CD4-positive, CD25-positive, alpha-beta regulatory T cell (primary cell): Measurements from ENCODE around the gene PDE6B. TPM values are rescaled to one million over a fixed set of nuclear protein-coding genes. Genes with fewer than 3 reads are reported as not detected.
A peak's percentile ranks its signal among the peaks of the same experiment; 100 is the strongest.

Source experiments
- ATAC-seq, 2 donors: fragments of 150-1000 bp; cut with Tn5 transposase; one replicate each; pipeline ENCODE4 v1.10.0; 2021; ENCODE audit warnings: low read depth in 2 of 2, moderate number of reproducible peaks in 2 of 2, moderate library complexity in 1 of 2
- DNase-seq, 3 donors: peaks; one replicate each; pipeline versions ENCODE4 v3.0.0 to v3.0.0-alpha.2; 2012 to 2022; ENCODE audit warnings: mixed read lengths in 1 of 3
- H3K27ac ChIP-seq: one replicate; pipeline ENCODE4 v1.7.0; 2013; ENCODE audit warnings: mild to moderate bottlenecking, low read length; ENCODE audit not compliant: insufficient read depth, poor library complexity, severe bottlenecking
- H3K27me3 ChIP-seq: one replicate; pipeline ENCODE4 v1.7.0; 2013; ENCODE audit warnings: low read length; ENCODE audit not compliant: control insufficient read depth, insufficient read depth
- H3K36me3 ChIP-seq: one replicate; pipeline ENCODE4 v1.7.0; 2013; ENCODE audit warnings: mild to moderate bottlenecking, low read length, moderate library complexity; ENCODE audit not compliant: control insufficient read depth, insufficient read depth
- H3K4me1 ChIP-seq: 2 replicates; pipeline ENCODE4 v1.7.0; 2013; ENCODE audit warnings: mild to moderate bottlenecking, low read length; ENCODE audit not compliant: insufficient read depth, control insufficient read depth, poor library complexity, severe bottlenecking
- H3K4me3 ChIP-seq: one replicate; pipeline ENCODE4 v1.7.0; 2013; ENCODE audit warnings: low read depth, mild to moderate bottlenecking, low read length, moderate library complexity
- H3K9me3 ChIP-seq, 2 experiments: 1 replicate in 1 of 2; 2 replicates in 1 of 2; pipeline ENCODE4 v1.7.0; 2013; ENCODE audit warnings: low read length in 2 of 2, mild to moderate bottlenecking in 1 of 2, moderate library complexity in 1 of 2; ENCODE audit not compliant: control insufficient read depth in 2 of 2
- H3K27ac Mint-ChIP-seq, 3 donors: one replicate each; pipeline ENCODE4 v1.8.0; 2020 to 2022; ENCODE audit warnings: mild to moderate bottlenecking in 3 of 3, mixed read lengths in 3 of 3, moderate library complexity in 2 of 3
- H3K27me3 Mint-ChIP-seq: one replicate; pipeline ENCODE4 v1.8.0; 2022; ENCODE audit warnings: mild to moderate bottlenecking, mixed read lengths
- H3K36me3 Mint-ChIP-seq: one replicate; pipeline ENCODE4 v1.8.0; 2020; ENCODE audit warnings: mixed read lengths
- H3K4me1 Mint-ChIP-seq, 4 donors: one replicate each; pipeline ENCODE4 v1.8.0; 2020 to 2022; ENCODE audit warnings: mixed read lengths in 4 of 4, mild to moderate bottlenecking in 1 of 4
- H3K4me3 Mint-ChIP-seq, 4 donors: one replicate each; pipeline ENCODE4 v1.8.0; 2020 to 2022; ENCODE audit warnings: mild to moderate bottlenecking in 4 of 4, mixed read lengths in 4 of 4, moderate library complexity in 3 of 4
- H3K9me3 Mint-ChIP-seq, 7 donors: one replicate each; pipeline ENCODE4 v1.8.0; 2020 to 2022; ENCODE audit warnings: mixed read lengths in 7 of 7, mild to moderate bottlenecking in 3 of 7, moderate library complexity in 2 of 7
- polyA plus RNA-seq, 4 donors: library from polyadenylated mRNA; unstranded; fragments of 300-500 nt; fragmentation: Illumina TruSeq; gene quantifications; one replicate each; pipeline ENCODE4 v1.2.3, GENCODE V29; 2021
- total RNA-seq: library from RNA; stranded (reverse); gene quantifications from one replicate; pipeline ENCODE4 v1.2.3, GENCODE V29; 2022

PDE6B gene
- total and polyA plus RNA-seq, 5 donors from 2014 or later, result 12.3 to 19.8 (median 13.8) TPM

GRCh38 chr4:581181-581580, 44.2 kb upstream of the PDE6B start:
- Histone ChIP-seq H3K36me3 (no peaks in the 10 kb centered on the region), H3K9me3 (peaks cover 13 to 15% of the 10 kb centered on the region in 2 experiments), H3K4me1 (peaks cover 6% of the 10 kb centered on the region), H3K27ac (no peak overlapping the region), H3K27me3 (peaks cover 11% of the 10 kb centered on the region), H3K4me3 (no peak overlapping the region)
- ATAC-seq (no peak), DNase-seq (no peak)
- Mint-ChIP-seq H3K36me3 (no peaks in the 10 kb centered on the region), H3K4me1 (peaks cover 0 to 15% (median 0%) of the 10 kb centered on the region in 4 donors), H3K27me3 (peaks cover 34% of the 10 kb centered on the region), H3K4me3 (no peak overlapping the region), H3K27ac (no peak overlapping the region), H3K9me3 (peaks cover 0 to 14% (median 5%) of the 10 kb centered on the region in 7 donors)

DNA sequence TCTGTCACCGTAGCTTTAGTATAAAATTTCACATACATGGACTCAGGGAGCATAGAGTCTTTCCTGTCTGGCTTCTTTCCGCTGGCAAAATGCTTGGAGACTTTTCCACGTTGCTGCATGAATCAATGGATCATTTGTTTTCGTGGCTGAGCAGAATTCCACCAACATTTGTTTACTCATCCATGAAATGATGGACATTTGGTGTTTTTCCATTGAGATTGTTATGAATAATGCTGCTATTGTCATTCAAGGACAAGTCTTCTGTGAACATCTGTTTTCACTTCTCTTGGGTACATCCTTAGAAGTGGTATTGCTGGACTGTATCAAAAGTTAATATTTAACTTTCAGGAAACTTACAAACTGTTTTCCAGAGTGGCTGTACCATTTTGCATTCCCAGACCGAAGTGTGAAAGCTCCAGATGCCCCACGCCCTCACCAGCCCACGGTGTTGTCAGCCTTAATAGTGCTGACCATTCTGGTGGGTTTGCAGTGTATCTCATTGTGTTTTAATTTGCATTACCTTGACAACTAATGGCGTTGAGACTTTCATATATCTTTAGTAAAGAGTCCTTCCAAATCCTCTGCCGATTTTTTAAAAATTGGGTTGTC, 43.5 kb upstream of the PDE6B start:
- peaks cover 34% of the 10 kb centered on the region for H3K27me3 Mint-ChIP-seq
- no peak overlapping the region for H3K4me3 Mint-ChIP-seq
- Histone ChIP-seq H3K4me1 (peaks cover 6% of the 10 kb centered on the region), H3K4me3 (no peak overlapping the region), H3K27ac (no peak overlapping the region), H3K36me3 (no peaks in the 10 kb centered on the region), H3K9me3 (peaks cover 13 to 15% of the 10 kb centered on the region in 2 experiments), H3K27me3 (peaks cover 11% of the 10 kb centered on the region)
- ATAC-seq (no peak), DNase-seq (no peak)
- H3K36me3 Mint-ChIP-seq, result no peaks in the 10 kb centered on the region
- peaks cover 0 to 14% (median 7%) of the 10 kb centered on the region in 7 donors for H3K9me3 Mint-ChIP-seq
- no peak overlapping the region for H3K27ac Mint-ChIP-seq
- peaks cover 0 to 15% (median 0%) of the 10 kb centered on the region in 4 donors for H3K4me1 Mint-ChIP-seq

DNA sequence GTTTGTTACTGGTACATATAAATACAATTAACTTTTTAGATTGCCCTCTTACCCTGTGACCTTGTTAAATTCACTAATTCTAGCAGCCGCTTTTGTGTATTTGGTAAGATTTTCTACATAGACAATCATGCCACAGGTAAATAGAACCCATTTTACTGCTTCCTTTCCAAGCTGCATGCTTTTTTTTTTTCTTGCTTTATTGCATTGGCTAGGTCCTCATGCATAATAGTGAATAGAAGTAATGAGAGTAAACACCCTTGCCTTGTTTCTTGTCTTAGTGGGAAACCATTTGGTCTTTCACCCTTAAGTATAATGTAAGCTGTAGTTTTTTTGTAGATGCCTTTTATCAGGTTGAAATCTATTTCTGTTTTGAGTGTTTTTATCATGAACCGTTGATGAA, 41.6 kb upstream of the PDE6B start:
- Mint-ChIP-seq H3K27me3 (peaks cover 22% of the 10 kb centered on the region), H3K4me1 (peaks cover 0 to 3% (median 0%) of the 10 kb centered on the region in 4 donors)
- peaks cover 13 to 15% of the 10 kb centered on the region in 2 experiments for H3K9me3 ChIP-seq

DNA sequence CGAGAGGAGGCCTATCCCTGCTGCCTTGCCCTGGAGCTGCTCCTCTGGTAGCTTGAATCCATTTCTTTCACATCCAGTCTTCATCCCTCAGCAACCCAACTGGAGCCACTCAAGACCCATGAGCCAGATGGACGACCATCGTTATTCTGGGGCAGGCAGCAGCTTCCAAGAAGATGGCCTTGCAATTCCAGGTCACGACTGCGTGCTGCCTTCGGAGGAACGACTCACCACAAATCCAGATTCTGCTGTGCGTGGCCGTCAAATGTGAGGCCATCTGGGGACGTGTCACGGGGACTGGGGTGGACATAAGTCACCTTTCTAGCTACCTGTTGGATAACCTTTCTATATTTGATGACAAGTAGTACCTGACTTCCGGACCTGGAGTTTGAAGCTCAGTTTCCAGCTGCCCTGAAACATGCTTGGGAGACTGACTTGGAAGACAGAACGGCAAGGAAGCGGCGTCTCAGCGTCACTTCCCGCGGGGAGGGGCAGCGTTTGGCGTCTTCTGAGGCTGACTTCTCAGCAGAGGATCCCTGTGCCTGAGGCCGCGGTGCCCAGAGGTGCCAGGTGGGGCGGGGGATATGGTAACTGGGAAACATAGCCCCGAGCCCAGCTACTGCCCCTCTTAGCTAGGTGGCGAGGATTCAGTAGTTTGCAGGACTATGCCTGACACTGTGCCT, 37.6 kb upstream of the PDE6B start:
- Mint-ChIP-seq H3K4me3 (no peak overlapping the region), H3K27me3 (peaks cover 4% of the 10 kb centered on the region), H3K36me3 (no peaks in the 10 kb centered on the region), H3K27ac (no peak overlapping the region), H3K9me3 (peaks cover 0 to 18% (median 7%) of the 10 kb centered on the region in 7 donors), H3K4me1 (no peaks in the 10 kb centered on the region)
- no peak overlapping the region for H3K27ac ChIP-seq
- no peak overlapping the region for H3K4me3 ChIP-seq
- H3K27me3 ChIP-seq, result no peaks in the 10 kb centered on the region
- no peak for ATAC-seq
- H3K4me1 ChIP-seq, result no peaks in the 10 kb centered on the region
- DNase-seq, result no peak
- peaks cover 11 to 15% of the 10 kb centered on the region in 2 experiments for H3K9me3 ChIP-seq
- H3K36me3 ChIP-seq, result no peaks in the 10 kb centered on the region

More for the DNA sequence above, 41.6 kb upstream of the PDE6B start:
- ATAC-seq (no peak), DNase-seq (no peak)
- peaks cover 0 to 20% (median 7%) of the 10 kb centered on the region in 7 donors for H3K9me3 Mint-ChIP-seq
- Histone ChIP-seq H3K4me1 (no peaks in the 10 kb centered on the region), H3K36me3 (no peaks in the 10 kb centered on the region), H3K27ac (no peak overlapping the region), H3K4me3 (no peak overlapping the region), H3K27me3 (peaks cover 5% of the 10 kb centered on the region)
- no peak overlapping the region for H3K27ac Mint-ChIP-seq
- no peak overlapping the region for H3K4me3 Mint-ChIP-seq
- no peaks in the 10 kb centered on the region for H3K36me3 Mint-ChIP-seq

GRCh38 chr4:588351-588849, 37.0 kb upstream of the PDE6B start:
- Histone ChIP-seq H3K27me3 (no peaks in the 10 kb centered on the region), H3K9me3 (peaks cover 11 to 13% of the 10 kb centered on the region in 2 experiments), H3K27ac (no peak overlapping the region), H3K4me3 (no peak overlapping the region), H3K36me3 (no peaks in the 10 kb centered on the region), H3K4me1 (no peaks in the 10 kb centered on the region)
- Mint-ChIP-seq H3K27ac (no peak overlapping the region), H3K27me3 (peaks cover 4% of the 10 kb centered on the region), H3K4me3 (no peak overlapping the region), H3K36me3 (no peaks in the 10 kb centered on the region), H3K9me3 (peaks cover 0 to 20% (median 7%) of the 10 kb centered on the region in 7 donors), H3K4me1 (no peaks in the 10 kb centered on the region)
- no peak for DNase-seq
- ATAC-seq, result no peak

DNA sequence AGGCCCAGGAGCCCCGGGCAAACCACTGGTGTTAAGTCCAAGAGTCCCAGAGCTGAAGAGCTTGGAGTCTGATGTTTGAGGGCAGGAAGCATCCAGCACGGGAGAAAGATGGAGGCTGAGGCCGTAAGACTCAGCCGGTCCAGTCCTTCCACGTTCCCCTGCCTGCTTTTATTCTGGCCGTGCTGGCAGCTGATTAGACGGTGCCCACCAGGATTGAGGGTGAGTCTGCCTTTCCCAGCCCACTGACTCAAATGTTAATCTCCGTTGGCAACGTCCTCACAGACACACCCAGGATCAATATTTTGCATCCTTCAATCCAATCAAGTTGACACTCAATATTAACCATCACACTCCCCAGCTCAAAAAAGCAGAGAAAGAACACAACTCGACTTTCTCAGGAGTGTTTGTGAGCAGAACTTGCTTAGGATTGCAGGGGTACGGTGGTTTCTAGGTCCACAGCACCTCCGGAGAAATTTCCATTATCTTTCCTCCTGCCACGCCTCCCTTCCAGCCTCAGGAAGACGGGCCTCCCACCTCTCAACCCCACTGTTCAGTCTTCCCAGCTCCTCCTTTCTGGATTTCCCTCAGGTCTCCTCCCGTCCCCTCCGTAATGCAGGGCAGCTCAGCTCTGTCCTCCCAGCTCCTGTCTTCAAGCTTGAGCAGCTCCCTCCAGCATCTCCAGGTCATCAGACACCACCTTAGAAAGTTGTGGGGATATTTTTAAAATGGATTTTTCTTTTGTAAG, 36.0 kb upstream of the PDE6B start:
- H3K36me3 Mint-ChIP-seq, result no peaks in the 10 kb centered on the region
- peaks cover 0 to 19% (median 5%) of the 10 kb centered on the region in 7 donors for H3K9me3 Mint-ChIP-seq
- H3K27ac ChIP-seq, result no peak overlapping the region
- DNase-seq (no peak), ATAC-seq (no peak)
- peaks cover 2 to 3% of the 10 kb centered on the region in 2 experiments for H3K9me3 ChIP-seq
- peaks cover 4% of the 10 kb centered on the region for H3K27me3 Mint-ChIP-seq
- no peaks in the 10 kb centered on the region for H3K36me3 ChIP-seq
- no peak overlapping the region for H3K4me3 ChIP-seq
- H3K27ac Mint-ChIP-seq, result no peak overlapping the region
- peak overlapping the region in 1 of 4 donors; percentile 51 for H3K4me3 Mint-ChIP-seq
- no peaks in the 10 kb centered on the region for H3K27me3 ChIP-seq
- no peaks in the 10 kb centered on the region for H3K4me1 Mint-ChIP-seq
- no peaks in the 10 kb centered on the region for H3K4me1 ChIP-seq

DNA sequence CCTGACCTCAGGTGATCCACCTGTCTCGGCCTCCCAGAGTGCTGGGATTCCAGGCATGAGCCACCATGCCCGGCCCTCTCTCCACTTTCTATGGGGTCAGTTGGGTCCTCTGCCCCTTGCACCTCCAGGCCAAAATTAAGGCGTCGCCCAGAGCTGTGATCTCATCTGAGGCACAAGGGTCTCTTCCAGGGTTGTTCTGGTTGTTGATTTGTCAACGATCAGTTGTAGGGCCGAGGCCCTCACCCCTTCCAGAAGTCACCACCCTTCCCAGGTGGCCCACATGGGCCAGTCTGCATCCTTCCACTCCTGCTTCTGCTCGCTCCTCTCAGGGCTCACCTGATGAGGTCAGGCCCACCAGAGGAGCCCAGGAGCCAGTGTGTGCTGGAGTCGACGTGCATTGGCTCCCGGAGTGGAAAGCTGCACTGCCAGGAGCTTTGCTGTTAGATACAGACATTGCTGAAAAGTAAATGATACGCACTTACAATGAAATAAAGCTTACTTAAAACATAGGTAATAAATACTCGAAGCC, 35.0 kb upstream of the PDE6B start:
- Mint-ChIP-seq H3K27me3 (peaks cover 9% of the 10 kb centered on the region), H3K4me3 (no peak overlapping the region), H3K36me3 (no peaks in the 10 kb centered on the region), H3K4me1 (no peaks in the 10 kb centered on the region), H3K9me3 (peaks cover 2 to 25% (median 5%) of the 10 kb centered on the region in 7 donors), H3K27ac (no peak overlapping the region)
- Histone ChIP-seq H3K27ac (no peak overlapping the region), H3K27me3 (no peaks in the 10 kb centered on the region), H3K4me3 (no peak overlapping the region), H3K4me1 (no peaks in the 10 kb centered on the region), H3K36me3 (no peaks in the 10 kb centered on the region), H3K9me3 (peaks cover 0 to 2% of the 10 kb centered on the region in 2 experiments)
- no peak for ATAC-seq
- DNase-seq, result no peak
